Ascending aorta (tissue), 2 donors: ENCODE data around the gene IER3IP1. TPM values are rescaled to one million over a fixed set of nuclear protein-coding genes. Genes with fewer than 3 reads are reported as not detected.

Experiments used
- DNase-seq, 2 donors: peaks; one replicate each; pipeline ENCODE4 v3.0.0-alpha.2; 2019; ENCODE audit warnings: low spot score in 2 of 2
- H3K27ac ChIP-seq, 2 donors: fragments of 200-600 bp; sonication (generic); one replicate each; pipeline ENCODE4 v1.5.1; 2016 to 2017; ENCODE audit warnings: mild to moderate bottlenecking in 1 of 2
- H3K27me3 ChIP-seq: fragments of 200-600 bp; sonication (generic); one replicate; pipeline ENCODE4 v1.5.1; 2017
- H3K36me3 ChIP-seq, 2 donors: fragments of 200-600 bp; sonication (generic); one replicate each; pipeline ENCODE4 v1.5.1; 2016
- H3K4me1 ChIP-seq, 2 donors: fragments of 200-600 bp; sonication (generic); one replicate each; pipeline ENCODE4 v1.5.1; 2016 to 2017; ENCODE audit warnings: mild to moderate bottlenecking in 1 of 2
- H3K4me3 ChIP-seq, 2 donors: fragments of 200-600 bp; sonication (generic); one replicate each; pipeline ENCODE4 v1.5.1; 2016 to 2017; ENCODE audit warnings: mild to moderate bottlenecking in 1 of 2
- H3K9me3 ChIP-seq, 2 donors: fragments of 200-600 bp; sonication (generic); one replicate each; pipeline ENCODE4 v1.5.1; 2016
- CTCF ChIP-seq, 3 experiments: fragments of 200-600 bp in 2 of 3; fragments of 450-650 bp in 1 of 3; sonication (generic) in 2 of 3; IDR thresholded peaks; one replicate each; pipeline ENCODE4 v1.5.1; 2016 to 2019; ENCODE audit warnings: antibody characterized with exemption in 3 of 3, mild to moderate bottlenecking in 1 of 3, moderate library complexity in 1 of 3
- intact Hi-C: fragments of 100-400 bp; cut with DNase I; formaldehyde crosslinking; loops from one replicate; pipeline ENCODE4 v1.15.1; 2023
- total RNA-seq: library from RNA; depleted of rRNA; stranded (reverse); fragments of >200 nt; gene quantifications from one replicate; pipeline ENCODE4 v1.1.0, GENCODE V29; 2016

IER3IP1 gene
- total RNA-seq, 1 donor from 2014 or later: 10.0 TPM

DNA sequence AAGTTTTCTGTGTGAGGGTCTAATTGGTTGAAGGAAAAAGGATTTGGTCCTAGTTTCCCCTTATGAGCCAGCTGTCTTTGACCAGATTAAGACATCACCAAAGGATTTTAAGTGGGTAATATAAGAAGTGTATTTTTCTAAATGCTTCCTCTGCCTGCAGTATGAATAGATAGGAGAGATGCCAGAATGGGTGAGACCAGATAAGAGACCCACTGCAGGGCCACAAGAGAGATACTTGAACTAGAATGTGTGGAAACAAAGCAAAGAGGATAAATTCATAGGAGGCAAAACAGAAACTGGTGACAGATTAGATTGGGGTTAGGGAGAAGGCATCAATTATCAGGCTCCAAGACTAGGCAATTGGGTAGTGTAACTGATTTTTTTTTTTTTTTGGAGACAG, 24.7 kb downstream of the IER3IP1 start:
- Histone ChIP-seq H3K27me3 (no peaks in the 10 kb centered on the region), H3K9me3 (no peaks in the 10 kb centered on the region), H3K4me3 (peak overlapping the region in 1 of 2 donors; percentile 98), H3K36me3 (peaks cover 5 to 14% of the 10 kb centered on the region in 2 donors), H3K4me1 (peaks cover 6 to 10% of the 10 kb centered on the region in 2 donors), H3K27ac (peak overlapping the region; percentile 86 to 96)
- no peak for TF ChIP-seq CTCF (IDR thresholded peaks at IDR 0.05)
- no peak for DNase-seq
- intact Hi-C loops: loop anchor here (10.0 kb wide), 2 partner anchors 783 to 1047 kb away; partner anchors contain the start of genes HAUS1 and SMAD2

DNA sequence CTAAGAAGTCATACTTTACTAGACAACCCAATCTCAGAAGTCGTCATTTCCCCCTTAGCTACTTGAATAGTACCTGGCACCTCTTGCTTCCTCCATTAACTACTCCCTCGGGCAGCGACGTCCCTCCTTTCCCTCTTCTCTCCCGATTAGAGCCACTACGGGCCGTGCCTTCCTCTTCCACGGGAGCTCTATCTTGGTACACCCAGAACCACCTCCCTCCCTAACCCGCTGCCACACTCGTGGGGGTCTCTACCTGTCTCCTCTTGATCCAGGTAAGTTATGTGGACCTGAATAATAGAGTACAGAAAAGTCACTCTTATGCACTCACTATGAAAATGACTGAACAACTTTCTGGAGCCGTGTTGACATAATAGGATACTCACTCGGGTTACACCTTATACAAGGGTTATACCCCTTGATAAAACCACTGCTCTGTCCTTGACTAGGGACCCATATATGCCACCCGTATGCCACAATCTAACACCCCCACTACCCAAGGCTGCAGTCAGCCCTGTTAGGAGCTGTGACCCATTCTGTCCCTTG, 25.3 kb downstream of the IER3IP1 start:
- no peaks in the 10 kb centered on the region for H3K9me3 ChIP-seq
- peaks cover 5 to 14% of the 10 kb centered on the region in 2 donors for H3K36me3 ChIP-seq
- peaks cover 6 to 10% of the 10 kb centered on the region in 2 donors for H3K4me1 ChIP-seq
- peak overlapping the region; percentile 86 to 96 for H3K27ac ChIP-seq
- no peak for TF ChIP-seq CTCF (IDR thresholded peaks at IDR 0.05)
- no peak for DNase-seq
- no peaks in the 10 kb centered on the region for H3K27me3 ChIP-seq
- H3K4me3 ChIP-seq: peak overlapping the region; percentile 72 to 98
- intact Hi-C loops: loop anchor here (1.0 to 10.0 kb wide), 3 partner anchors 25 to 1046 kb away; partner anchors contain the start of genes HAUS1, IER3IP1 and SMAD2

DNA sequence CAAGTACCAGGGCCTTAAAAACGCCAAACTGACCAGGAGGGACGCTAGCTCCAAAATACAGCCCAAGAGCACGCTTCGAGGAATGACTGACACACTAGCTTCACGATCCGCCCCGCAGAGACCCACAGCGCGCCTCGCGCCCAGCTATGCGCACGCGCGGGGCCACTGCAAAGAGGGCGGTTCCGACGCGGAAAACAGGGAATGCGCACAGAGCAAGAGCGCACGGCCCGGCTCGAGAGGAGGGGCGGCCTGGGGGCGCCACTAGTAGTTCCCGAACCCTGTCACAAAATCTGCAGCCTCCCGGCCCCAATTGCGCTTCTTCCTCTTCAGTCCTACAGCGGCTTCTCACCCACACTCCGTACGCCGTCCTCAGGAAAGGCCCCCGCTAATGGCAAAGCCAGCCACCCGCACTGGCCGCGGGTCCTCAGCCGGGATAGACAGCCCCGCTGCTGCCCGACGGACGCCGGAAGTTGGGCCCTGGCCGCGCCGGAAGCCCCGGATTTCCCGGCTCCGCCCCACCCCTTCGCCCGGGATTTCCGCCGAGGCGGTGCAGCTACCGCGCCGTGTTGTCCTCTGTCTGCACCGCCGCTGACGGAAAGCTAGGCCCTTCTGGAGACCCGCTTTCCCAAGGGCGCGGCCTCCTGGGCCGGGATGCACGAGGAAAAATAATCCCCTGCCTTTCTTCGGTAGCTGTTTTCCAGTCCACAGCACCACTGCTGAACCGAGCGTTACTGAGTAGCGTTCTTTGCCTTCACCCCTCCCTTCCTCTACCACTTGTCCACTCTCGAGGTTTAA, 25.9 kb downstream of the IER3IP1 start, which contains the start of gene HDHD2:
Gene HDHD2, minus strand, starts transcription at position 472 of the 795 bp plus-strand sequence. CDS start 14,061 bp downstream, outside the sequence.
- intact Hi-C loops: loop anchor here (1.0 to 10.0 kb wide), 3 partner anchors 26 to 1045 kb away; partner anchors contain the start of genes HAUS1, IER3IP1 and SMAD2
- no peak for TF ChIP-seq CTCF (IDR thresholded peaks at IDR 0.05)
- peaks cover 6 to 10% of the 10 kb centered on the region in 2 donors for H3K4me1 ChIP-seq
- no peaks in the 10 kb centered on the region for H3K9me3 ChIP-seq
- peak; percentile 18 to 88 for DNase-seq
- peak within 1 kb of the TSS; percentile 86 to 96 for H3K27ac ChIP-seq
- peak within 1 kb of the TSS; percentile 72 to 98 for H3K4me3 ChIP-seq
- no peaks in the 10 kb centered on the region for H3K27me3 ChIP-seq
- H3K36me3 ChIP-seq: peaks cover 5 to 12% of the 10 kb centered on the region in 2 donors

- no peaks in the 10 kb centered on the region for H3K9me3 ChIP-seq
- H3K36me3 ChIP-seq: peaks cover 1 to 7% of the 10 kb centered on the region in 2 donors
- DNase-seq: no peak
- intact Hi-C loops: loop anchor here (1.0 to 10.0 kb wide), 3 partner anchors 27 to 1045 kb away; partner anchors contain the start of genes HAUS1, IER3IP1 and SMAD2
- peaks cover 6 to 10% of the 10 kb centered on the region in 2 donors for H3K4me1 ChIP-seq
- no peak for TF ChIP-seq CTCF (IDR thresholded peaks at IDR 0.05)
- H3K27me3 ChIP-seq: no peaks in the 10 kb centered on the region
- peak overlapping the region; percentile 72 to 98 for H3K4me3 ChIP-seq
- H3K27ac ChIP-seq: peak overlapping the region; percentile 86 to 96
Observed at GRCh38 chr18:47149457-47150028, 26.6 kb downstream of the IER3IP1 start.

DNA sequence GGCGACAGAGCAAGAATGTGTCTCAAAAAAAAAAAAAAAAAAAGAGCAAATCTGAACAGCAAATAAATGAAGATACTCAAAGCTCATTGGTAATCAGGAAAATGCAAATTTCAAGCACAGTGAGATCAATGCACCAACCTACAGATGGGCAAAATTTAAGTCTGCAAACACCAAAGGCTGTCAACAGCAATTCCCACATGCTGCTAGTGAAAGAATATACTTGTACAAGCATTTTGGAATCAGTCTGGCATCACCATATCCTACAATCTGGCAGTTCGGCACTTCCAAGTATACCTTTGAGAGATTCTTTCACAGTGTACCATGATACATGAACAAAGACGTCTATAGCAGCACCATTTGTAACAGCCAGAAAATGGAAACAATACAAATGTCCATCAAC, 30.0 kb downstream of the IER3IP1 start:
- Histone ChIP-seq H3K36me3 (no peaks in the 10 kb centered on the region), H3K27me3 (no peaks in the 10 kb centered on the region), H3K9me3 (no peaks in the 10 kb centered on the region), H3K27ac (no peak overlapping the region), H3K4me1 (peaks cover 4 to 9% of the 10 kb centered on the region in 2 donors), H3K4me3 (no peak overlapping the region)
- DNase-seq: no peak
- no peak for TF ChIP-seq CTCF (IDR thresholded peaks at IDR 0.05)
- intact Hi-C loops: no loop called here
